Limb (tissue), 2 donors: ENCODE measurements around the gene PLOD1.
"Not testable (repeated sequence)": the region's sequence is repeated elsewhere in the genome, so short reads cannot be mapped to it uniquely, and the experiment has no call there.

Experiments
- DNase-seq, 2 donors: peaks; one replicate each; pipeline ENCODE4 v3.0.0-alpha.2; 2016; ENCODE audit errors: extremely low spot score in 2 of 2

The PLOD1 gene

DNA sequence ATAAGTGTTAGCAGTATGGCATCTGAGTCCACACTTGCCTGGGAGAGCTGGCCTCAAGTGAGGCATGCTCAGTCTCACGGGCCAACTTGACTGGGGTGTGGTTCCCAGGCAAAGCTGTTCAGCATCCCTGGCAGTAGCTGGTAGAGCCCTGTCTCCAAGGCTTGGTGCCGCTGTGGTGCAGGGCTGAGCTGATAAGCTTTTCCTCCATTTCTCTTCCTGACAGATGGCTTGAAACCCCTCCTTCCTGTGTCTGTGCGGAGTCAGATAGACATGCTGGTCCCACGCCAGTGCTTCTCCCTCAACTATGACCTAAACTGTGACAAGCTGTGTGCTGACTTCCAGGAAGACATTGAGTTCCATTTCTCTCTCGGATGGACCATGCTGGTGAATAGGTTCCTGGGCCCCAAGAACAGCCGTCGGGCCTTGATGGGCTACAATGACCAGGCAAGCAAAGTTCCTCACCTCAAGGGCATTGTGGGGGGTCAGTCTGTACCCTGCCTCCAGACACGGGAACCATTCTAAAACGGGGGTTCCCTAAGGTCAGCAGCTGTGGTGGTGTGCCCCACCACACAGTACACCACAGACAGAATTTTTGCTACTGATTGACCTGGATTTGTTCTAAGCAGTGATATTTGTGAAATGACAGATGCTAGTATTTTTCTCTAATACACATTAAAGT, 71.1 kb downstream of the PLOD1 start:
- DNase-seq: no peak

DNA sequence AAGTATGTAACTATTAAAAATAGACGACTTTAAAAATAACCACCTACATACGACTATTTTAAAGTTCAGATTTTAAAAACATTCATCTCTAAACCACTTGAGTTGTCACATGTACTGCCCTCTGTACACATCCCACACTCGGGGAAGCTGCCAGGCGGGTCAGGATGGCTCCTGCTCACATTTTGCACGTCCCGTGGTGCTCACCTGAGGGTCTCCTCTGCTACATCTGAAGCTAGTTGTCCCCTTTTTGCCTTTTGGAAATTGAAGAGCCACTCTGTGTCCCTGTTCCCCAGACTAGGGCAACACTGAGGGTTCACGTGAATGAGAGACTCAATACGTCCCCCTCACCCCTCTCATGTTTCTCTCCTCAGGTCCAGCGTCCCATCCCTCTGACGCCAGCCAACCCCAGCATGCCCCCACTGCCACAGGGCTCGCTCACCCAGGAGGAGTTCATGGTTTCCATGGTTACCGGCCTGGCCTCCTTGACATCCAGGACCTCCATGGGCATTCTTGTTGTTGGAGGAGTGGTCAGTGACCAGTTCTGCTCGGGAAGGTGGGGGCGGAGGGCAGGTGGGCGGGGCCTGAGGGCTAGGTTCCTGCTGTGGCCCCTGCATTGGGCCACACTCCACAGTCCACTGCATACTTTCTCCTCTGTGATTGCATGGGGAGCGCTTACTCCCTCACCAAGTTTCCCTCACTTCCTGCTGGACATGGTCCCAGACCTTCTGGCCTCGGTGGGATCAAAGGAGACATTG, 71.8 kb downstream of the PLOD1 start:
- no peak for DNase-seq

DNA sequence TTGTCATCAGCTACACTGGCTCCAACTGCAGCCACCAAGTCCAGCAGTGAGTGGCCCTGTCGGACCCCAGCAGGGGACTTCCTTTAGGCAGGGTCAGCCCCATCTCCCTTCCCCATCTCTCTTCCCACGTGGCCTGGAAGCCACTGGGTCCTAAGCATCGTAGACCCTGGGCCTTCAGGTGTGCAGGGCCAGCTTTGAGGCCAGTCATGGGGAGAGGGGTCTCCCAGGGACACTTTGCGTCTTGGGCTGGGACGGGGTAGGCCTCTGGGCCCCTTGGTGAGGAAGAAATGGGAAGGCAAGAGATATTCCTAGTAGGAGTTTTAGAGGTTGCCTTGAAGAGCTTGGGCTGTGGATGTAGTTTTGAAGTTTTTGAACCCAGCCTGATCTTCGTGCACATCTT, 72.7 kb downstream of the PLOD1 start:
- DNase-seq: no peak

DNA sequence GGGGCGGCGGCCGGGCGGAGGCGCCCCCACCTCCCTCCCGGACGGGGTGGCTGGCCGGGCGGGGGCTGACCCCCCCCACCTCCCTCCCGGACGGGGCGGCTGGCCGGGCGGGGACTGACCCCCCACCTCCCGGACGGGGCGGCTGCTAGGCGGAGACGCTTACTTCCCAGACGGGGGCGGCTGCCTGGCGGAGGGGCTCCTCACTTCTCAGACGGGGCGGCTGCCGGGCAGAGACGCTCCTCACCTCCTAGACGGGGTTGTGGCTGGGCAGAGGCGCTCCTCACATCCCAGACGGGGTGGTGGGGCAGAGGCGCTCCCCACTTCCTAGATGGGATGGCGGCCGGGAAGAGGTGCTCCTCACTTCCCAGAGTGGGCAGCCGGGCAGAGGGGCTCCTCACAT, 73.8 kb downstream of the PLOD1 start:
- DNase-seq: not testable (repeated sequence)

DNA sequence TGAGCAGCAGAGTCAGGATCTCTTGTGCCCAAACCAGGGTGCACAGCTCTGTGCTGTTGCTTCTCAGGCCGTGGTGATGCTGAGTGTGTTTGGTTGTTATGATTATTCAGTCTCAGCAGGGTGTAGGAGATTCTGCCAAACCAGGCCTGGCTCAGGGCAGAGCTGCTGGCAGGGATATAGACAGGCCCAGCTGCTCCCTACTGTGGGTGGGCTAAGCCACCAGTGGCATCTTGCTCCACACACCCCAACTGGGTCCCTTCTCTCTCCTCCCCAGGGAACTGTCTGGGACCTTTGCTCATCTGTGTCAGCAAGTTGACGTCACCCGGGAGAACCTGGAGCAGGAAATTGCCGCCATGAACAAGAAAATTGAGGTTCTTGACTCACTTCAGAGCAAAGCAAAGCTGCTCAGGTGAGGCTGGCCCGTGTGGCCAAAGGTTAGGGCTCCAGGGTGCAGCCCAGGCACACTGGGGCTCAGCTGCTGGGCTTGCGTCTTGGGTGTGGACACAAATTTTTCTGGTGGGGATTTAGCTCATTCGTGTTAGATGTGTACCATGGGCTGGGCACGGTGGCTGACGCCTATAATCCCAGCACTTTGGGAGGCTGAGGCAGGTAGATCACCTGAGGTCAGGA, 74.9 kb downstream of the PLOD1 start:
- DNase-seq: no peak

DNA sequence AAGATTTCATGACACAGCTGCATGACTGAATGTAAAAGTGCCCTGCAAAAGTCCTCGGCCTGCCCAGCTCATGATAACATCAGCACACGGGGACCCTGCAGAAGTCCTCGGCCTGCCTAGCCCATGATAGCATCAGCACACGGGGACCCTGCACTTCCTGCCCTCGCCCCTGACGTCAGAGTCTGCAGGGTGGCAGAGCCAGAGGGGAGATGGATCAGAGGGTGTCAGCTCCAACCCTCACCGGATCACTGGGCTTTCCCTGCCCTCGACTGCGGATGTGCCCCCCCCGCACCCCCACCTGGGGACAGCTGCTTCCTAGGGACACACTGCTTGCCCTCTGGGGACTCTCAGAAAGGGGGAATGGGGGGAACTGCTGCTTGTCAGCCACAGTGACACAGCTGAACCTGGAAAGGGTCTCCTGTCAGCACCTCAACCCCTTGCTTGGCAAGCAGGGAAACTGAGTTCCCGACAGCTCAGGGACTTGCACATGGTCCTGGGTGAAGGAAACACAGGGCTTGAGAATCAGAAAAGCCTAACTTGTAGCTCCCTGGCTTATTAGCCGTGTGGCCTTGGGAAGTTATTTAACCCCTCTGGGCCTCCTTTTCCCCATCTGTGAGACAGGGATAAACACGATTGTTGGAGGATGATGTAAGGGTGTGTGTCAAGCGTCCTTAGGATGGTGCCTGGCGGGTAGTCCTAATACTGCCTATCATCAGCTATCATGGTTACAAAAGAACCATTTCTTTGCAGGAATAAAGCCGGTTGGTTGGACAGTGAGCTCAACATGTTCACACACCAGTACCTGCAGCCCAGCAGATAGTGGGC, 76.4 kb downstream of the PLOD1 start:
- no peak for DNase-seq

DNA sequence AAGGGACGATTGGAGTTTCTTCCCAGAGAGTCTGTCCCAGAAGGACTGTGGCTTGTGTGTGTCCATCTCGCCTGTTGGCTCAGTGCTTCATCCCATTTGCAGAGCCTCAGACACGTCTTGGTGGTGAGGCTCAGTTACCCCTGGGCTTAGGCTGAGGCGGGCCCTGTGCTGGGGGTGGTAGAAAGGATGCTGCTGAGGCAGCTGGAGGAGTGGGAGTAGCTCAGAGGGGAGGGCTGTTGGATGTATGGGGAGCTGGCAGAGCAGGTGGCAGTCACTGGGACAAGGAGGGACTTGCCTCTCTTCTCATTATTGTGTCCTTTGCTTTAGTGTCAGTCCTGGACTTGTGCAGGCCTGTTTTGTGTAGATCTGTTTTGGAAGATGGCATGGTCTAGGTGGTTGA, 77.5 kb downstream of the PLOD1 start:
- no peak for DNase-seq

DNA sequence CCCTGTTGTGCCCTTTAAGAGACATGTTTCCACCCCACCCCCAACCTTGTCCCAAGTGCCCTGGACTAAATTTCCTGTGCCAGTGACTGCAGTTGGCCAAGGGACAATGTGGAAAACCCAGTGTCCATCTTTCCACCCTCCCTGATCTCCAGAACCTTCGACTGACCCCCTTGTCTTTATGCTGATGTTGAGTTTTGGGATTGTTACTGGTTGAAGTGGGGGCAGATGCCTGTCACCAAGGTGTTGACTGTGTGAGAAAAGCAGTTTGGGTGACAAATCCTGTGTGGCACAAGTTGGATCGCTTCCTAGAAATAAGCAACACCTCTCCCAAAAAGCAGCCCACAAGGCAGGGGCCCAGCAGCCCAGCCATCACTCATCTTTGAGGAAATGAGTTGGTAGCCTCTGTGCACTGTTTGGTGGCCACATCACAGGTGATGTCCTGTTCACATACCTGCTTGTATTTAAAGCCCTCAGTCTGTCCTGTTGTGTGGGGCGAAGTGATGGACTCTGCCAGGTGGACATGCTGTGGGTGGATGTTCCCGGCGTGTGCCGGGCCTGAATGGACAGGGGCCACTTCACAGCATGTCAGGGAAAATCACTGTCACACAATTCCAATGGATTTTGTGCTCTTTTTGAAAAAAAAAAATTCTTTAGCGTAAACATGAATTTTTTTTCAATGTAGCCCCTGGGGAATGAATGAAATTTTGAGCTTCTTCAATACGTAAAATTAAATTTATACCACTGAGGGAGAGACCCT, 78.2 kb downstream of the PLOD1 start:
- no peak for DNase-seq

DNA sequence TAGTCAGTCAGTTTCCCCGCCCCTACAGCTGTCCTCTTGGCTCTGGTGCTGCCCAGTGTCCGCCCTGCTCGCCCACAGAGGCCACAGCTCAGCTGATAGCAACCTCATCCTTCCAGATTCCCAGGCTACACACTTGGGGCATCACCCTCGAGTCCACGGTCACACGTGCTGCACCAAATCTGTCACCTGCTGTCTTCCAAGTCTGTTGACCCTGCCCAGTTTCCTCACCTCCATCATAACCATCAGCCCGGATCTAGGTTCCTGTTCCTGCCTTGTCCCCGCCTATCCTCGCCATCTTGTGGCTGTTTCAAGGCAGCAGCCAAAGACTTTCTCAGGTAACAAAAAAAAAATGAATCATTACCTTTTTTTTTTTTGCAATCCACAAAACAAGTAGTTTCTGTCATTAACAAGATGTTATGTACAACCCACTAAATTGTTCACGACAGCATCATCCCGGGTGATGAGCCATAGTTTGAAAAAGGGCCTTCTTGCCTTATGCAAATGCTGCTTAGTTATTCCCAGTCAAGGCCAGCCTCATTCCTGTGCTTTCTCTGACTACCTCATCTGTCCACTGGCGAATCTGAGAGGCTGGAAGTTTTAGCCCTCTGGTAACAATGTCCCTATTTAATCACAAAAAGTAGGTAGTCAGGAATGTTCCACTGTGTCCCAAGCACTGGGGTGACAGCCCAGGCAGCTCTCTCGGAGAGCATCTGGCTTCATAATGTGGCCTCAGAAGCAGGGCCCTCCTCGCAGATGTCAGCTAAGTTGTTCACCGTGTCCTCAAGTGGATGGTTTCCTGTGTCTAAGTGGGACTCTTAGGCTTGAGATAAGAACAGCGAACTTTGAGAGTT, 79.8 kb downstream of the PLOD1 start:
- no peak for DNase-seq

DNA sequence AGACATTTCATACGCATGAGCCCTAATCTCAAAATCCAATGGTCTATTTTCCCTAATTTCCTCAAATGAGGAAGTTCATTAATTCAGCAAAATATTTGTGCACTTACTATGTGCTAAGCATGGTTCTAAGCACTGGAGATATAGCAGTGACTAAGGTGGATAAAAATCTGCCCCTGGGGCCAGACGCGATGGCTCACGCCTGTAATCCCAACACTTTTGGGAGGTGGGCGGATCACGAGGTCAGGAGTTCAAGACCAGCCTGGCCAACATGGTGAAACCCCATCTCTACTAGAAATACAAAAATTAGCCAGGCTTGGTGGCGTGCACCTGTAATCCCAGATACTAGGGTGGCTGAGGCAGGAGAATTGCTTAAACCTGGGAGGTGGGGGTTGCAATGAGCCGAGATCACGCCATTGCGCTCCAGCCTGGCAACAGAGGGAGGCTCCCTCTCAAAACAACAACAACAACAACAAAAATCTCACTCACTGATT, 80.5 kb downstream of the PLOD1 start:
- no peak for DNase-seq

DNA sequence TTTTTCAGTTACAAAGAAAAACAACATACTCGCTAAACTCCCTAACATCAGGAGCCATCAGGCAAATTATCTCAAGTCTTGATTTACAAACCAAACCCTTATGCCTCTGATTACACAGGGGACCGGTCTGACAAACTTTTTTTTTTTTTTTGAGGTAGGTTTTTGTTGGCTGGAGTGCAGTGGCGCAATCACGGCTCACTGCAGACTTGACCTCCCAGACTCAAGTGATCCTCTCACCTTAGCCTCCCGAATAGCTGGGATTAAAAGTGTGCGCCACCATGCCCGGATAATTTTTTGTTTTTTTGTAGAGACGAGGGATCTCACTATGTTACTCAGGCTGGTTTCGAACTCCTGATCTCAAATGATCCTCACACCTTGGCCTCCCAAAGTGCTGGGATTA, 81.0 kb downstream of the PLOD1 start:
- no peak for DNase-seq

DNA sequence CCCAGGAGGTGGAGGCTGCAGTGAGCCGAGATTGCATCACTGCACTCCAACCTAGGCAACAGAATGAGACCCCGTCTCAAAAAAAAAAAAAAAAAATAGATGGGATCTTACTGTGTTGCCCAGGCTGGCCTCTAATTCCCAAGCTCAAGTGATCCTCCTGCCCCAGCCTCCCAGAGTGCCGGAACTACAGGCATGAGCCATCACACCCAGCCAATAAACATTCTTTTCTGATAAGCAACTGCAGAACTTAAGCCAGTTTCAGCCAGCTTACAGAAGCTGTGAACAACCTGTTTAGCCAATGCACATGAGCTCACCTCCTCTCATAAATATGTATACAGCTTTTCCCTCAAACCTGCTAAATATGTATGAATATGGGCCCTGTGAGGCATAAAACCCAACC, 81.7 kb downstream of the PLOD1 start:
- no peak for DNase-seq

DNA sequence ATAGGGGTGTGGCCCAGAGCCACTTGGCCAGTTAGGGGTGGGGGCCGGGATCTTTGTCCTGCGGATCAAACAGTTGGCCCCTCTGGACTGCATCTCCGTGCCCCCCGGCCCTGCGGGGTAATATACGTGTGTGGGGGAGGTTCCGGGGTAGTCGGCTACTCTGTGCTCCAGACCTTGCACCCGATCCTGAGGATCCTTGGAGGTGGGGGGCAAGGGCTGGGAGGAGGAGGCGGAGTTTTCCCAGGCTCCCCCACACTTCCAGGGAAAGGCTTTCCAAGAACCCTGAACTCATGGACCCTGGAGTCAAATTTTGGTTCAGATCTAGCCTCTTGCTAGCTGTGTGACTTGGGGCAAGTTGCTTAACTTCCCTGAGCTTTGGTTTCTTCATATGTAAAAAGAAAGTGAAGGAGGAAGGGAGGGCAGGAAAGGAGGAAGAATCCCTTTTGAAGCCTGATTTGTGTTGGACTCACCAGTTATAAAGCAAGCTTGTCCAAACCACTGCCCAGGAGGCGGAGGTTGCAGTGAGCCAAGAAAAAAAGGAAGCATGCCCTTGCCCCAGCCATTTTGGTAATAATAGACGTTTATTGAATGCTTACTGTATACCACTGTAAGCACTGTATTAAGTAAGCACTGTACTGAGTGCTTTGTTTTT, 85.5 kb downstream of the PLOD1 start:
- no peak for DNase-seq

DNA sequence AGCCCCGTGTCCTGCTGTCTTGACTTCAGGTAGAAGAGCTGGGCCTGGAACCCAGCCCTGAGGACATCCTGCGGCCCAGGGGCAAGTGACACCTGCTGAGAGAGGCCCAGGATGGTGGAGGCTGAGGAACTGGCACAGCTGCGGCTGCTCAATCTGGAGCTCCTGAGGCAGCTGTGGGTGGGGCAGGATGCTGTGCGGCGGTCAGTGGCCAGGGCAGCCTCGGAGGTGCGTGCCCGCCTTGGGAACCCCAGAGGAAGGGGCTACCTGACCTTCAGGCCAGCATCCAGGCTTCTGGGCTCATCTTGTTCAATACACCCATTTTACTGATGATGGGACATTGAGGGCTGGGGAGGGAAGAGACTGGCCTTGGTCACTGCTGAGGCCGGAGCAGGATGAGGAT, 87.1 kb downstream of the PLOD1 start:
- no peak for DNase-seq

DNA sequence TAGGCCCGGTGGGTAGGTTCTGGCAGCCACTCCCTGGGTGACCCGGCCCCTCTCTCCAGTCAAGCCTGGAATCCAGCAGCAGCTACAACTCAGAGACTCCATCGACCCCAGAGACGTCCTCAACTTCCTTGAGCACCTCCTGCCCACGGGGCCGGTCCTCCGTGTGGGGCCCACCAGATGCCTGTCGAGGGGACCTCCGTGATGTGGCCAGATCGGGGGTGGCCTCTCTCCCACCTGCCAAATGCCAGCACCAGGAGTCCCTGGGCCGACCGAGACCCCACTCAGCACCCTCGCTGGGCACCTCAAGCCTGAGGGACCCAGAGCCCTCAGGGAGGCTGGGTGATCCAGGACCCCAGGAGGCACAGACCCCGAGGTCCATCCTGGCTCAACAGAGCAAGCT, 87.5 kb downstream of the PLOD1 start:
- DNase-seq: no peak
